ENCODE data around the gene TFG.

Gene TFG

DNA sequence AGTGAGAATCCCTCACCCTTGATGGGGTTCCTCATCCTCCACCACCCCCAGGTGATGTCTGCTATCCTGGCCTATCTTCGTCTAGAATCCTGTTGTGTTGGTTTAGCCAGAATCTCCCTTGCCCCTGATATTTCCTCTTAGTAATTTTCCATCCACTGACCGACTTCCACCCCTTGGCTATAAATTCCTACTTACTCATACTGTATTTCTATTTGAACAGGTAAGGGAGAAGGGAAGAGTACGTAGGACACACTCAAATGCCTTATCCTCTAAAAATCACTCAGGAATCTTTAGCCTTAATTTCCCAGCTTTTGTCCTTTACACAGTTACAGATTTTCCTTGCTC, 678 bp upstream of the TFG start:
- DNase-seq, result no peak

DNA sequence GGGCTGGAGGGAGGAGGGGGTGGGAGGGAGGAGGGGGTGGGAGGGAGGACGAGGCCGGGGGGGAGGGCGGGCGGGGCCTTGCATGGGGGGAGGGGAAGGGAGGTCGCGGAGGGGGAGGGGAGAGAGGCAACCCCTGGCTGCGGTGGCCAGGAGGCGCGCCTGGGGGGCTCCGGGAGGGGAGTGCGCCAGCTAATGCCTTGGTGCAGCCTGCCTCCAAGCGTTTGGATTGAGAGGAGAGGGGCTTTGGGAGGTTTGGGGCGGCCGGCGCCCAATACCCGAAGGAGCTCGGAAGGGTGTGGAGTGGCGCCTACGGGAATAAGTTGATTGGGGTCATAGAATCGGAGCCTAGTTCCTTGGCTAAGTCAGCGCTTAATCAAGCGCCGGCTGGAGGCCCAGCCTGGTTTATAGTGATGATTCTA, 557 bp downstream of the TFG start:
- DNase-seq, result peak; percentile 21

DNA sequence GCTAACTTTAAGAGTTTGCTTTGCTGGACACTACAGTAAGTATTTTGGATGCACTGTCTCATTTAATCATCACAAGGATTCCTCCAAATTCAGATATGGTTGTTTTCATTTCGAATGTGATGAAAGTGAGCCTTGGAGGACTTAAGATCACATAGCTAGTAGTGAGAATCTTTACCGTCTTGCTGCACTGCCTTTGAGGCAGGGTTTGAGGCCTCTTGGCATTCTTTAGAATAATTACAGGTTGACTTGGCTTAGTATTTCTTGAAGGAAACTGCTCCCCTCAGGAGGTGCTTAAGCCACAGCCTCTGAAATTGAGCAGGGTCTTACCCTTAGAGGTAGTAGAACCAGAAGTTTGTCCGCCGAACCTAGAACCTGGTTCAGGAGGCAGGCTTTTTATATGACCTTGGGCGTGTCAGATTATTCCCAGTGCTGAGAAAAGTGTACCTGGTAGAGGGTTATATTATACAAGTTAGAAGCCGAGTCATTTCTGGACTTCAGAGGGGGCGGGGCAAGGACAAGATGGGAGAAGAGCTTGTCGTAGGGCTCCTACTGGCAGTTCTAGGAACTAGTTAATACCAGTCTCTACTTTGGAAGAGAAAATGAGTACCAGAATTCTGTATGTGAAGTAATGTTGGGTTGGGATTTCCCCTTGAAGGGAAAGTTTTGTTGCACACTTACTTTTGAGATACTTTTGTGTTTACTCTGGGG, 1.1 kb downstream of the TFG start:
- DNase-seq, result no peak

DNA sequence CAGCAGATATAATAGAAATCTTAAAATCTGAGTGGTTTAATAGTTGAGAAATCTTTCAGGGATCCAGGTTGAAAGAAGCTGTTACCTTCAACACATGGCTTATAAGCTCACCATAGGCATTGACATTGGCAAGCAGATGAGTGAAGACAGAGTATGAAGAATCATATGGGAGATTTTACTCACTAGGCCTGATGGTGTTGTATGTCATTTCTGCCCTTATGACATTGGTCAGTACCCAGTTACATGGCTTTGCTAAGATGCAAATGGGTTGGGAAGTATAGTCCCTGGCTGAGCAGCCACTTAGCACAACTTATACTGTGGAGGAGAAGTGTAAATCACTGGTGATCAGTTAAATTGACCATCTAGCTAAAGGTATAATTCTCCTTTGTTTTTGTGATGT, 5.9 kb downstream of the TFG start:
- no peak for DNase-seq

DNA sequence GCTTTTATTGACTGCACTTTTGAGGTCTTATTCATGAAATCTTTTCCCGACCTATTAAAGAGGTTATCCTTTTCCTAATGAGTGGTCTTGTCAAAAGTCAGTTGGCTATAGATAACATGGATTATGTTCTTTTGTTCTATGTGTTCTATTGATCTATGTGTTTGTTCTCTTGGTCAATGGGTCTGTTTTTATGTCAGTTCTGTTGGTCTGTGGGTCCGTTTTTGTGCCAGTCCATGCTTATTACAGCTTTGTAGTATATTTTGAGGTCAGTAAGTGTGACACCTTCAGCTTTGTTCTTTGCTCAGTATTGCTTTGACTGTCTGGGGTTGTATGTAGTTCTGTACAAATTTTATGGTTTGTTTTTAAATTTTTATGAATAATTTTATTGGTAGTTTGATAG, 7.8 kb downstream of the TFG start:
- DNase-seq, result no peak

DNA sequence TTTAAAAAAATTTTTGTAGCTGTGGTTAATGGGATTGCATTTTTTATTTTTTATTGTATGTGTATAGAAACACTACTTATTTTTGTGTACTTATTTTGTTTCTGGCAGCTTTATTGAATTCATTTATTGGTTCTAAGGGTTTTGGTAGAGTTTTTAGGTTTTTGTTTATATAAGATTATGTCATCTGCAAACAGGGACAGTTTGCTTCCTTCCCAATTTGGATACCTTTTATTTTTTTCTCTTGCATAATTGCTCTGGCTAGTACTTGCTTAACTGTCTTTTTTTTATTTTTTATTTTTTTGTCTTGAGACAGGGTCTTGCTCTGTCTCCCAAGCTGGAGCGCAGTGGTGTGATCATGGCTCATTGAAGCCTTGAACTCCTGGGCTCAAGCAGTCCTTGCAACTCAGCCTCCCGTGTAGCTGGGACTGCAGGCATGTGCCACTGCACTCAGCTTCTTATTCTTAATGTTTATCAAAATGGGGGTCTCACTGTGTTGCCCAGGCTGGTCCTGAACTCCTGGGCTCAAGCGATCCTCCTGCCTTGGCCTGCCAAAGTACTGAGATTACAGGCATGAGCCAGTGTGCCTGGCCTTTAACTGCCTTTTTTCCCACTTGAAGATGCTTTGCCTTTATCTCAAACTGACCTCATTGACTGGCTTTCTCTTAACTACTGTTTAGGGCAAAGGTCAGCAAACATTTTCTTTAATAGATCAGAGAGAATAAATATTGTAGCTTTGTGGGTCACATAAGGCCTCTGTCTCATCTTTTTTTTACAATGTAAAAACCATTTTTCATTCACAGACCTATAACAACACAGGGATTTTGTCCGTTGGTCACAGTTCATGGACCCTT, 8.6 kb downstream of the TFG start:
- no peak for DNase-seq

DNA sequence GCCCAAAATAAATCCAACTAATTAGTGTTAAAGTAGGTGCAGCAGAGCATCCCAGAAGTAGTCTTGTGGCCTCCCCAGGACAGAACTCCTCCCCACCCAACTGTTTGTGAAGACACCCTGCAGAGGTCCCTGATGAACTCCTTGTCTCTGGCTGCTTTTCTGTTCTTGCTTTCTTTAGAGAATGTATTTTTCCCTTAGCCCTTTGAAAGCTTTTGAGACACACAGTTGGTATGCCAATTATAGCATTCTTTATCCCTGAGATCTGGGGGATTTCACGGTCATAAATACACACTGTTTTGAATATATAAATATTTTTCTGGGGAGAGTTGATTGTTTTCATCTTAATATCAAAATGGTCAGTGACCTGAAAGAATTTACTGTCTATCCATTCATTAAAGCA, 9.8 kb downstream of the TFG start:
- no peak for DNase-seq

DNA sequence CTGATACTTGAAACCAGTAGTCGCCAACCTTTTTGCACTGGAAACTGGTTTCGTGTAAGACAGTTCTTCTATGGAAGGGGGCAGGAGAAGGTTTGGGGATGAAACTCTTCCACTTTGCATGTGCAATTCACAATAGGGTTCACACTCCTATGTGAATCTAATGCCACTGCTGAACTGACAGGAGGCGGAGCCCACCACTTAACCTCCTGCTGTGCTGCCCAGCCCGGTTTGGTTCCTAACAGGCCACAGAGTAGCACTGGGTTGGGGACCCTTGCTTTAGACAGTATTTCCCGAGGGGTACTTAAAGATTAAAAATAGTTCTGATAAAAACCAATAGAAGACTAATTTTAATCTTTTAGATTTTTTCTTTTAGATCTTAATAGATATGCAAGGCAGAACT, 11.1 kb downstream of the TFG start:
- DNase-seq, result no peak

DNA sequence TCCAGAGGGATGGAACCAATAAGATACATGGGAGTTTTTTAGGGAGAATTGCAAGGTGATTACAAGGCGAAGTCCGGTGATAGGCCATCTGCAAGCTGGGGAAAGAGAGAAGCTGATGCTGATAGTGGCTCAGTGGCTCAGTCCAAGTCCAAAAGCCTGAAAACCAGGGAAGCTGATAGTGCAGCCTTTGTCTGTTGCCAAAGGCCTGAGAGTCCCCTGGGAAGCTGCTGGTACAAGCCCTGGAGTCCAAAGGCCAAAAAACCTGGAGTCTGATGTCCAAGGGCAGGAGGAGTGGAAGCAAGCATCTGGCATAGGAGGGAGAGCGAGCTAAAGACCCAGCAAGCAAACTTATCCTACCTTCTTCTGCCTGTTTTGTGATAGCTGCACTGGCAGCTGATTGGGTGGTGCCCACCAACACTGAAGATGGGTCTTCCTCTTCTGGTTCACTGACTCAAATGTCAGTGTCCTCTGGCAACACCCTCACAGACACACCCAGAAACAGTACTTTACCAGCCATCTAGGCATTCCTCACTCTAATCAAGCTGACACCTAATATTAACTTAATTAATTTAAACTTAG, 16.7 kb downstream of the TFG start:
- no peak for DNase-seq

DNA sequence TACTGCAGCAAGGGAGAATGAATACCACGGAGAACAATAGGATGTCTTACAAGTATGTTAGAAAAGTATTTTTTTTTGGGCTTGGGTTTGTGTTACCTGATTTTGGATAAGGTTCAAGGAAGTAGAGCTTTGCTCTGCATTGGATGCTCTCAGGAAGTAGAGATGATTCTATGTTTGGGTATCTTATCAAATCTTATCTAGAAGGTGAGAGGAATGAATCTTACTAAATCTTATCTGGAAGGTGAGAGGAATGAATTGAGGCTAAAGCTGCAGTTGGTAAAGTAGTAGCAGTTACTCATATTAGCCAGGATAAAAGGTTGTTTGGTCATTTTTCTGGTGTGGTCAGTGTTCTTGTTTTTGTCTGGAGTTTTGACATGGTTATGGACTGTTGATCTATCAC, 17.4 kb downstream of the TFG start:
- no peak for DNase-seq

DNA sequence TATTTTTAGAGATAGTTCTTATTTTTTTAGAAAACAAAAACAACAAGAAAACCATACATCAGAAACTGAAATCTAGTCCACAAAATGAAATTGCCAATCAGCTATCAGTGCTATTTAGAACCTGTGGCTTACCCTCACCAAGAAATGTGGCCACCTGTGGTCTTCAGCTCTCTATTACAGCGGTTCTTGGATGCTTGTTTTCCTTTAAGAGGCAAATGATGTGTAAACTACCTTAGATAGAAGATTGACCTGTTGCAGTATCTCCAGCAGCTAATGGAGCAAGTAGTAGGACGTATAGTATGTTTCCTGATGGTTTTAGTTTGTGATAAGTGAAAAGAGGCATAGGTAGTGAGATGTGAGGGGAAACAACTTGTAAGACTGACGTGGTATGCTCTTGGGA, 21.2 kb downstream of the TFG start:
- no peak for DNase-seq

DNA sequence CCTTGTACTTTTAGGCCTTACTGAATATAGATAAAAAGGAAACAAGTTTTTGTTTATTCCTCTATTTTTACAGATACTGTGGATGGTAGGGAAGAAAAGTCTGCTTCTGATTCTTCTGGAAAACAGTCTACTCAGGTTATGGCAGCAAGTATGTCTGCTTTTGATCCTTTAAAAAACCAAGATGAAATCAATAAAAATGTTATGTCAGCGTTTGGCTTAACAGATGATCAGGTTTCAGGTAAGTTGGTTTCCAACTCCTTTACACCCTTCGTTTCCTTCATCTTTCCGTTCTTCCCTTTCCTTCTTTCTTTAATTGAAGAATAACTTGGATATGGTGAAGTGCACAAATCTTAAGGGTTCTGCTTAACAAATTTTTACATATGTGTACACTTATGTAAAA, 23.1 kb downstream of the TFG start:
- no peak for DNase-seq

DNA sequence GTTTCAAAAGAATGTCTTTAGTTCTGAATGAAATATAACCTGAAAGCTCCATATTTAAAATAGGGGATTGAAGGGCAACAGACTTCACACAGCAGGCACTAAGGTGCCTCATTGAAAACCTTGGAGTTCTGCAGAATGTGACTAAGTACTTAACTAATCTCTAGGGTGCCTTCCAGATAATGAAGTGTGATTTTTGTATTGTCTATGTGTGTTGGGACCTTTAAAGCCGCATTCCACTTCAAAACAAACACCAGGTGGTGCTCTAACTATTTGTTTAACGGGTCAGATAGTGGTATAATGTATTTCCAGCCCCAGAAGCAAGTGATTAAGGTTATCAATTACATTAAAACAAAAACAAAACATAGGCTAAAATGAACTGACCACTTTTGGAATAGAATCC, 28.0 kb downstream of the TFG start:
- no peak for DNase-seq

DNA sequence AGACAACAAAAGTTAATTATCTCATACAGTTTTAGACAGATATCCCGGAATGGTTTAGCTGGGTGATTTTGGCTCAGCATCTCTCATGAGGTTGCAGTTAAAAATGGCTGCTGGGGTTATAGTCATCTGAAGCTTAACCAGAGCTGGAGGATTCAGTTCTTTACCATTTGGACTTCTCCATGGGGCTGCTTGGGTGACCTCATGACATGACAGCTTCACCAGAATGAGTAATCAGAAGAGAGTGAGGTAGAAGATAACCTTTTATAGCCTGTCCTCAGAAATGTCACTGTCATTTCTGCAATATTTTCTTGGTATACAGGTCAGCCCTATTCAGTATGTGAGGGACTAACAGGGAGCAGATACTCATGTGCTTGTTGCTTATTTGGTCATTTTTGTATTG, 30.9 kb downstream of the TFG start:
- DNase-seq, result no peak

DNA sequence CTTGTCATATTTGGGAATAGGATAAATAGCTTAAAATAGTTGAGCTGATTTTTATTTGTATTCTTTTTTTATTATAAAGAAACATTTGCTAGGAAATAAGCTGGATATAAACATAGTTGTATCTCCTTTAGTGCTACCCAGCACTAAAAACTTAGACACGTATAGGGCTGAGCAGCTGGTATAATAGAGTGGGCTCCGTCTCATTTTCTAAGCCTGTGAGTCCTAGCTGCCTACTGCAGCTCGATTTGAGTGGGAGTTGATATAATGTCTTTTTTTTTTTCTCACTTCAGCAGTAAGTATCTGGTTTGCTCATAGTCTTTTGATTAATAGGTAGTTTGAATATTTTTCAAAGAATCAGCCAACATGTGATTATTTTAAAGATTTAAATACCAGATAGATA, 34.2 kb downstream of the TFG start:
- DNase-seq, result no peak

DNA sequence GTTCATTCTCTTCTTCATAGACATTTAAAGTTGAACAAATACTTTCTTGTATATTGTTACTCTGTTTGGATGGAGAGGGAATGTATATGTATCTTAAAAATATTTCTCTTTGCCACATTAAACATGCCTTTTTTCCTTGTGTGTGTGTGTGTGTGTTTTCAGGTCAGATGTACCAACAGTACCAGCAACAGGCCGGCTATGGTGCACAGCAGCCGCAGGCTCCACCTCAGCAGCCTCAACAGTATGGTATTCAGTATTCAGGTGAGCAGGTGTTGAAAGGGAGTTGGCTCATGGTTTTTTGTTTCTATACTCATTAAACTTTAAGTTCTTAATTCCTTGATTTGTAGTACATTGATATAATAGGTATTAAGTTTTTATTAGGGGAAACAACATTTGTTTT, 35.4 kb downstream of the TFG start:
- no peak for DNase-seq

DNA sequence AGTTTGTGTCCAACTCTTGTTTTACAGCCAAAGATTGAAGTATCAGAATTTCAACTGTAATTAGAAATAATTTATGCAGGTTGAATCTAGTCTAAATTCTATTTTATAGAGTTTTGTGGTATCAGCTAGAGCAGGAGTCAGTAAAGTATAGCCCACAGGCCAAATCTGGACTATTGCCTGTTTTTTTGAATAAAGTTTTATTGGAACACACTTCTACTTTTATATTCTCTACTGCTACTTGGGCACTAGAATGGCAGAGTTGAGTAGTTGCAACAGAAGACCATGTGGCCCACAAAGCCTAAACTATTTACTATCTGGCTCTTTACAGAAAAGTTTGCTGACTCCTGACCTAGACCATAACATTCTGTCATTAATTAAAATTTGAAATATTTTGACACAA, 36.3 kb downstream of the TFG start:
- DNase-seq, result no peak

DNA sequence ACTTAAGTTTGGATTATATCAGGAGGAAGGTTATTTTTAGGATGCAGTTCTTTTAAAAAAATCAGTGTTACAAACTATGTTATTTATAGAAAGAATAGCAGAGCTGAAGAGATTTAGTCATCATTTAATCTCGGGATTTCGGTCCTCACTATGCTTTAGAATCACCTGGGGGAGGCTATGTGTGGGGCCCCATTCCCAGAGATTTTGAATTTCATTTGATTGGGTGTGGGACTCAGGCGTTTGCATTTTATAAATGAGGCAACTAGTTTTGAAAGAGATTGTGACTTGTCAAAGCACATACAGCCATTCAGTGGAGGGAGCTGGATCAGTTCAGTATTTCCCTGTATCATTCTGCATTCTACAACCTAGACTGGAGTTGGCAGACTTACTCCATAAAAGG, 36.8 kb downstream of the TFG start:
- no peak for DNase-seq

DNA sequence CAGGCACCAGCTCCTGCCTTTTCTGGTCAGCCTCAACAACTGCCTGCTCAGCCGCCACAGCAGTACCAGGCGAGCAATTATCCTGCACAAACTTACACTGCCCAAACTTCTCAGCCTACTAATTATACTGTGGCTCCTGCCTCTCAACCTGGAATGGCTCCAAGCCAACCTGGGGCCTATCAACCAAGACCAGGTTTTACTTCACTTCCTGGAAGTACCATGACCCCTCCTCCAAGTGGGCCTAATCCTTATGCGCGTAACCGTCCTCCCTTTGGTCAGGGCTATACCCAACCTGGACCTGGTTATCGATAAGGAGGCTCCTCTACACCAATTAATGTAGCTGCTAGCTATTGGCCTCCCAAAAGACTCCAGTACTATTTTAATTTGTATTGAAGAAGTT, 38.9 kb downstream of the TFG start:
- no peak for DNase-seq

DNA sequence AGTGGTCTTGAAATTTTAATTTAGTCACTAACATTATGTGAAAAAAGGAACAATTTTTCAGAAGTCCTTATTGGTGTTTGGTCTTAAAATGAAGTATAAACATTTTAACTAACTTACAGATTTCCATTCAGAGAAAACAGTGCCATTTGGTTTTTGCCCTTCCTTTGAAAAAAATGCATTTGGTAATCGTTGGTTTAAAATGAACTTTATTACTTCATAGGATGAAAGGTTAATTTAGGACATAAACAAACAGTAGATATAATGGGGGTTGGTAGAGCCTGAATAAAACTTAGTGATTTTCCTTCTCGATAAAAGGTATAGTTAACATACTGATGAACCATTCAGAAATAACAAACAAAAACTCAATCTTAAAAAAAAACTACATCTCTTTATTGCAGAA, 39.7 kb downstream of the TFG start:
- DNase-seq, result no peak

DNA sequence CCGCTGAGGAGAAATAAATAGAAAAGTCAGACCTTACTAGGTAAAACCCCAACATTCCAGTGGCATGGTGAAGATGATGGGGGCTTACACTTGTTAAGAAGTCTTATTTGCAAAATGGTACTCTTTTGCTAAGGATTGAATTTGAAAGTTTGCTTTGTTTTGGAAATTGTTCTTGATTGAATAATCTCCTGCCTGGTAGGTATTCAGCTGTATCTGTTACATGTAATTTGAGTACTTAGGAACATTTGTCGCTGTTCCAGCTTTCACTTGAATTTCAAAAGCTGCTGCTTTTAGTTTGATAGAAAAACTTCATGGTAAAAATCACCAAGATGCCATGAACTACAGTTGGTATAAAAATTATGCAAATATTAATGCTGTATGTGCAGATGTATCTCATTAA, 44.6 kb downstream of the TFG start:
- no peak for DNase-seq

DNA sequence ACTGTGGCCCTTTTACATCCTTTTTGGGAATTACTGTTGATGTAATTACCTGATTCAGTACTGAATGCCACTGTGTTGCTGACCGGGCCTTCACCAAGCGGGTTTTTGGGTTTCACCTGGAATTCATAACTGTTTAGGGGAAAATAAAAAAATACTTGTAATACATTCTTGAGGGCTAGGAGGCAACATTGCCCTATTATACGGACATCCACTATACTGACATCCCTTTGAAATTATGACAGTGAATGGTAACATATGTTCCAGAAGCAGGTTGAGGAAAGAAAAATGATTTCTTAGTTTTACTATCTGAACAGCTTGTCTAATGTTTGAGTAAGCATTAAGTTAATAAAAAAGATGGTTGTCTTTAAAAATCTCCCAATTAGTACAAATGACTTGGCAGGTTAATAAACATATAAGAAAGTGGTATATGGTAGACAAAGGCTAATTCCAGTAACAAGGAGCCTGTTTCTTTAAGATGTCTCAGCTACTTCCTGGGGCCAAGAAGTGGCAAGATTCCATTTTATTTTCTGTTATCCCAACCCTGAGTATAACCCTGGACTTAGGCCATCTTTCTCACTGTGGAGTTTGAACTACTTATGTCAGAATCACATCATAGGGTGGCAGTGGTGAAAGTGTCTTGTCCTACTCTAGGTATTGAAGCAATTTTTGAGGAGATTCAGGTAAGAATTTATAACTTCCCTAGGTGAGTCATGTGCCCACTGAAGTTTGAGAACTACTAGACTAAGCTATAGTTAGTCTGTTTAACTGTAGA, 45.5 kb downstream of the TFG start:
- DNase-seq, result no peak

DNA sequence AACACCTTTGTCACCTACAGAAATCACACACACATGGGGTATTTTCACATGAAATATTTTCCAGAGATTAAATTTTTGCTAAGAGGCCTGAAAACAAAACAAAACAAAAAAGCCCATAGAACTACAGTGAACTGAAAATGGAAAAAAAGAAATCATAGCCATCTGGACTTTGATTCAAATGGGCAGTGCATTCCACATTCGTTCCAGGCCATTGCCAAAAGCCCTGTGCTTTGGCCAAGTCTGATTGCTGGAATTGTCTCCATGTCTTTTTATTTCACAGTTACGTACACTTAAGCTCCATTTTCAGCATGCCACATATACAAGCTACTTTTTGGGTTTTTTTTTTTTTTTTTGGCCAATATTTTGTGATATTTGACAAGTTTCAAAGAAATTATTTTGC, 47.1 kb downstream of the TFG start:
- no peak for DNase-seq

DNA sequence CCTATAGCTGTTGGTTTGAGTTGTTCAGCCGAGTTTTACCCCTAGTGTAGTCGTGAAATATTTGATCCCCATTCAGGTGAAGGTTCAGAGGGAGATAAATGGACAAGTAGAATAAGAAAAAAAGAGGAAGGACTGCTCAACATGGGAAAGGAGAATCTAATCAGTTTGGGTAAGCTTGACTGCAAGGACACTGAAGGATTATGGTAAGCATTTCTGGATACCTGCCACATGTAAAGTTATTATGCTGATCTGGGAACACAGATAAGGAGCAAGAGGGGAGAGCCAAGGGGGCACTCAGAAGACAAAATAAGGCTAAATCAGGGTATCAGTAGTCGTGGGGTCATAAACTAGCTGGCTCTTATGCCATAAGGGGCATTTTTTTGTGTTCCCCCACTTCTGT, 49.9 kb downstream of the TFG start:
- DNase-seq, result no peak
